GM23248 (cell line): ENCODE results near the gene GNAT3. TPM values are rescaled to one million over a fixed set of nuclear protein-coding genes. Genes with fewer than 3 reads are reported as not detected.
A peak's percentile ranks its signal among the peaks of the same experiment; 100 is the strongest.

ENCODE experiments used
- DNase-seq: peaks from one replicate; pipeline ENCODE4 v3.0.0-alpha.2; 2015
- H2AFZ ChIP-seq: fragments of 200-600 bp; sonication (generic); 2 replicates; pipeline ENCODE4 v1.6.1; 2016; ENCODE audit warnings: antibody characterized with exemption
- H3F3A ChIP-seq: fragments of 200-600 bp; sonication (generic); 2 replicates; pipeline ENCODE4 v1.6.1; 2016; ENCODE audit warnings: mild to moderate bottlenecking, antibody characterized with exemption, mixed run types; ENCODE audit not compliant: insufficient read depth
- H3K27ac ChIP-seq: fragments of 200-600 bp; sonication (generic); 2 replicates; pipeline ENCODE4 v1.5.1; 2016; ENCODE audit warnings: mild to moderate bottlenecking
- H3K27me3 ChIP-seq: fragments of 200-600 bp; sonication (generic); replicated peaks from 2 replicates; pipeline ENCODE4 v1.6.1; 2016; ENCODE audit warnings: mild to moderate bottlenecking; ENCODE audit not compliant: insufficient read depth
- H3K36me3 ChIP-seq: fragments of 200-600 bp; sonication (generic); 2 replicates; pipeline ENCODE4 v1.6.1; 2016; ENCODE audit warnings: low read depth, mild to moderate bottlenecking
- H3K4me1 ChIP-seq: fragments of 200-600 bp; sonication (generic); 2 replicates; pipeline ENCODE4 v1.6.1; 2016; ENCODE audit warnings: mild to moderate bottlenecking; ENCODE audit not compliant: insufficient read depth
- H3K4me2 ChIP-seq: fragments of 200-600 bp; sonication (generic); one replicate; pipeline ENCODE4 v1.6.1; 2016; ENCODE audit warnings: mild to moderate bottlenecking; ENCODE audit not compliant: unreplicated experiment
- H3K4me3 ChIP-seq: fragments of 200-600 bp; sonication (generic); 2 replicates; pipeline ENCODE4 v1.5.1; 2016; ENCODE audit warnings: mild to moderate bottlenecking
- H3K79me2 ChIP-seq: fragments of 200-600 bp; sonication (generic); 2 replicates; pipeline ENCODE4 v1.6.1; 2016; ENCODE audit warnings: mild to moderate bottlenecking; ENCODE audit not compliant: insufficient read depth
- H3K9ac ChIP-seq: fragments of 200-600 bp; sonication (generic); 2 replicates; pipeline ENCODE4 v1.6.1; 2016; ENCODE audit warnings: mild to moderate bottlenecking
- H3K9me2 ChIP-seq: fragments of 200-600 bp; sonication (generic); 2 replicates; pipeline ENCODE4 v1.6.1; 2016; ENCODE audit warnings: mixed run types, mild to moderate bottlenecking, moderate library complexity; ENCODE audit not compliant: insufficient read depth
- H3K9me3 ChIP-seq: fragments of 200-600 bp; sonication (generic); one replicate; pipeline ENCODE4 v1.6.1; 2017; ENCODE audit warnings: low read depth
- H4K20me1 ChIP-seq: fragments of 200-600 bp; sonication (generic); 2 replicates; pipeline ENCODE4 v1.6.0; 2016; ENCODE audit not compliant: insufficient read depth
- EZH2 ChIP-seq: fragments of 200-600 bp; sonication (generic); IDR thresholded peaks from 2 replicates; pipeline ENCODE4 v1.6.1; 2018; ENCODE audit warnings: antibody characterized with exemption, mild to moderate bottlenecking; ENCODE audit not compliant: insufficient read depth, poor library complexity, severe bottlenecking
- EZH2phosphoT487 ChIP-seq: fragments of 200-600 bp; sonication (generic); IDR thresholded peaks from 2 replicates; pipeline ENCODE4 v1.6.1; 2018; ENCODE audit warnings: antibody characterized with exemption, moderate library complexity, mild to moderate bottlenecking, low read depth; ENCODE audit not compliant: insufficient read depth
- WGBS, 2 experiments: methylation state at CpG; one replicate each; pipeline ENCODE4 v1.1.6; 2015 to 2017; ENCODE audit warnings: low lambda C conversion rate in 2 of 2, low coverage in 1 of 2; ENCODE audit errors: missing lambda C conversion rate in 2 of 2; 5-methylcytosine and 5-hydroxymethylcytosine counted together
- in situ Hi-C: fragments of 300-500 bp; cut with MboI; formaldehyde crosslinking; loops from 2 replicates; pipeline ENCODE4 v1.15.0; 2020
- polyA plus RNA-seq: library from polyadenylated mRNA; unstranded; fragments of >200 nt; fragmentation: Nextera tagmentation; extraction: Ambion mirVana; gene quantifications from 2 replicates; pipeline ENCODE4 v1.2.1, GENCODE V29; 2016
- total RNA-seq: library from RNA; depleted of rRNA; stranded (reverse); fragments of >200 nt; shearing (Covaris generic); gene quantifications from 2 replicates; pipeline ENCODE4 v1.2.3, GENCODE V29; 2014; rRNA removed

Gene GNAT3
- total and polyA plus RNA-seq, 2 experiments from 2014 or later = not detected

- Histone ChIP-seq H2AFZ (no peak overlapping the region), H4K20me1 (no peaks in the 10 kb centered on the region), H3K27me3 (no peaks in the 10 kb centered on the region), H3K79me2 (no peaks in the 10 kb centered on the region), H3K9me3 (no peaks in the 10 kb centered on the region), H3K36me3 (no peaks in the 10 kb centered on the region), H3F3A (peaks cover 20% of the 10 kb centered on the region), H3K9ac (no peak overlapping the region), H3K4me1 (peaks cover 31% of the 10 kb centered on the region), H3K4me3 (no peak overlapping the region), H3K4me2 (no peak overlapping the region), H3K9me2 (no peaks in the 10 kb centered on the region), H3K27ac (no peak overlapping the region)
- 84 to 92% methylated on average over 3 of the region's 3 CpGs for WGBS, 2 experiments
- DNase-seq = no peak
- in situ Hi-C loops = no loop called here
- no peak for TF ChIP-seq EZH2
- no peak for TF ChIP-seq EZH2phosphoT487
Measured at GRCh38 chr7:80413383-80413945, 98.4 kb downstream of the GNAT3 start.

GRCh38 chr7:80412842-80413241 lies 99.0 kb downstream of the GNAT3 start:
- Histone ChIP-seq H3K27ac (no peak overlapping the region), H3K9me3 (no peaks in the 10 kb centered on the region), H3K9ac (no peak overlapping the region), H3K79me2 (no peaks in the 10 kb centered on the region), H3K36me3 (no peaks in the 10 kb centered on the region), H4K20me1 (no peaks in the 10 kb centered on the region), H3K9me2 (no peaks in the 10 kb centered on the region), H2AFZ (no peak overlapping the region), H3K27me3 (no peaks in the 10 kb centered on the region), H3F3A (peaks cover 20% of the 10 kb centered on the region), H3K4me3 (no peak overlapping the region), H3K4me1 (peaks cover 31% of the 10 kb centered on the region), H3K4me2 (peak overlapping the region; percentile 12)
- WGBS, 2 experiments = 98 to 100% methylated on average over 1 of the region's 1 CpG
- in situ Hi-C loops = no loop called here
- DNase-seq = peak; percentile 72
- no peak for TF ChIP-seq EZH2
- no peak for TF ChIP-seq EZH2phosphoT487

DNA sequence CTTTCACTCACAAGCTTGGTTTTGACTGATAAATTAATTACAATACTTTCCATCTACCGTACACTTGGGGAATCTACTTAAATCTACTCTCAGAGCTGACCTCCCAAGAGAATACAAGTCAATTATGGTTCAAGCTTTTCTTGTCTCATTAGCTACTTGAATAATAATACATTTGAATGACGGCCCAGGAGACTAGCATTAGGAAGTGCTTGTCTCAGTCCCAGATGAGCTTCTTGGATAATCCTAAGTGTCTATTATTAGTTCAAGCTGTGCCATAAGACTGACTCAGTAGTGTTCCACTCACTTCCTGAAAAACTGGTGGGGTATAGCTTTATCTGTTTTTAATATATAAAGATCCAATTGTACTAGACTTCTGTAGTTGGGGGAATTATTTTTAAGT lies 100.2 kb downstream of the GNAT3 start:
- Histone ChIP-seq H3K4me1 (peaks cover 31% of the 10 kb centered on the region), H3K9ac (no peak overlapping the region), H3K27me3 (no peaks in the 10 kb centered on the region), H3K9me2 (no peaks in the 10 kb centered on the region), H3K27ac (no peak overlapping the region), H4K20me1 (no peaks in the 10 kb centered on the region), H3K36me3 (no peaks in the 10 kb centered on the region), H3F3A (peaks cover 20% of the 10 kb centered on the region), H3K4me3 (no peak overlapping the region), H3K9me3 (no peaks in the 10 kb centered on the region), H2AFZ (no peak overlapping the region), H3K79me2 (no peaks in the 10 kb centered on the region), H3K4me2 (peak overlapping the region; percentile 13)
- in situ Hi-C loops = no loop called here
- DNase-seq = peak; percentile 67
- TF ChIP-seq EZH2phosphoT487 (no peak), EZH2 (no peak)
- 1 to 7% methylated on average over 2 of the region's 2 CpGs for WGBS, 2 experiments

- Histone ChIP-seq H4K20me1 (no peaks in the 10 kb centered on the region), H3K9ac (no peak overlapping the region), H3K79me2 (no peaks in the 10 kb centered on the region), H3K27me3 (no peaks in the 10 kb centered on the region), H3K9me3 (no peaks in the 10 kb centered on the region), H3K4me2 (no peak overlapping the region), H3K36me3 (no peaks in the 10 kb centered on the region), H3K27ac (peak overlapping the region; percentile 24), H2AFZ (0 out of 2 replicates have a peak overlapping the region, but pooled peaks have one; percentile 14), H3K4me3 (no peak overlapping the region), H3F3A (peaks cover 20% of the 10 kb centered on the region), H3K4me1 (peaks cover 31% of the 10 kb centered on the region), H3K9me2 (no peaks in the 10 kb centered on the region)
- peak; percentile 72 for DNase-seq
- TF ChIP-seq EZH2phosphoT487 (no peak), EZH2 (no peak)
- in situ Hi-C loops = no loop called here
Measured at GRCh38 chr7:80410081-80410480, 101.8 kb downstream of the GNAT3 start.

Other genes with a start within 250 kb of the GNAT3 start
- 1.3 TPM in 1 of 2 replicates, not detected in the other for gene CD36, start 126.6 kb upstream of the GNAT3 start, total RNA-seq
- 0.48 and 0.53 TPM in 2 replicates for gene CD36, start 126.6 kb upstream of the GNAT3 start, polyA plus RNA-seq